Measurements from ENCODE around the gene FXYD3.

DNA sequence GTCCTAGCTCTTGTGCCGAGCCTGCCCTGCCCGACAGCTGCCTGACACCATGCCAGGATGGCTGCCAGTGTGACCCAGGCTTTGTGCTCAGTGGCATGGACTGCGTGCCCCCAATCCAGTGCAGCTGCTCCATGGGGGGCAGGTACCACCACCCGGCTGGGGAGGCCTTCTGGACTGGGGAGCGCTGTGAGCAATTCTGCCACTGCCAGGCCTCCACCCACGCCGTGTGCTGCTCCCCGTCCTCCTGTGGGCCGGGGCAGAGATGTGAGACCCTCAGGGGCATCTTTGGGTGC is 9.4 kb upstream of the FXYD3 start:
- TF ChIP-seq, protein P1, sequence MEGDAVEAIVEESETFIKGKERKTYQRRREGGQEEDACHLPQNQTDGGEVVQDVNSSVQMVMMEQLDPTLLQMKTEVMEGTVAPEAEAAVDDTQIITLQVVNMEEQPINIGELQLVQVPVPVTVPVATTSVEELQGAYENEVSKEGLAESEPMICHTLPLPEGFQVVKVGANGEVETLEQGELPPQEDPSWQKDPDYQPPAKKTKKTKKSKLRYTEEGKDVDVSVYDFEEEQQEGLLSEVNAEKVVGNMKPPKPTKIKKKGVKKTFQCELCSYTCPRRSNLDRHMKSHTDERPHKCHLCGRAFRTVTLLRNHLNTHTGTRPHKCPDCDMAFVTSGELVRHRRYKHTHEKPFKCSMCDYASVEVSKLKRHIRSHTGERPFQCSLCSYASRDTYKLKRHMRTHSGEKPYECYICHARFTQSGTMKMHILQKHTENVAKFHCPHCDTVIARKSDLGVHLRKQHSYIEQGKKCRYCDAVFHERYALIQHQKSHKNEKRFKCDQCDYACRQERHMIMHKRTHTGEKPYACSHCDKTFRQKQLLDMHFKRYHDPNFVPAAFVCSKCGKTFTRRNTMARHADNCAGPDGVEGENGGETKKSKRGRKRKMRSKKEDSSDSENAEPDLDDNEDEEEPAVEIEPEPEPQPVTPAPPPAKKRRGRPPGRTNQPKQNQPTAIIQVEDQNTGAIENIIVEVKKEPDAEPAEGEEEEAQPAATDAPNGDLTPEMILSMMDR (IDR thresholded peaks at IDR 0.05; ENCODE audit: insufficient read depth, low read depth, low read length) = no peak
- TF ChIP-seq EZH2 (IDR thresholded peaks at IDR 0.05; ENCODE audit: insufficient read depth, low read length) = no peak

All from astrocyte (in vitro differentiated cells and primary cell).